Cardiac muscle cell (in vitro differentiated cells and primary cell): Measurements from ENCODE around the gene SYNE3. TPM values are rescaled to one million over a fixed set of nuclear protein-coding genes. Genes with fewer than 3 reads are reported as not detected.

ENCODE experiments used
- DNase-seq, 2 donors: peaks; one replicate each; pipeline versions ENCODE4 v3.0.0 to v3.0.0-alpha.2; 2010 to 2017; ENCODE audit warnings: low read depth in 1 of 2, low spot score in 1 of 2
- H3K27ac ChIP-seq: fragments of 200-600 bp; sonication (generic); 2 replicates; pipeline ENCODE4 v1.5.1; 2016
- H3K27me3 ChIP-seq: fragments of 200-600 bp; sonication (generic); 2 replicates; pipeline ENCODE4 v1.6.0; 2016; ENCODE audit warnings: control low read depth
- H3K36me3 ChIP-seq: fragments of 200-600 bp; sonication (generic); 2 replicates; pipeline ENCODE4 v1.5.1; 2016; ENCODE audit warnings: control low read depth
- H3K4me1 ChIP-seq: fragments of 200-600 bp; sonication (generic); 2 replicates; pipeline ENCODE4 v1.8.1; 2017; ENCODE audit warnings: low read depth, mild to moderate bottlenecking, mixed run types
- H3K4me3 ChIP-seq: fragments of 200-600 bp; sonication (generic); 2 replicates; pipeline ENCODE4 v1.5.1; 2016; ENCODE audit warnings: mild to moderate bottlenecking
- H3K9me3 ChIP-seq: fragments of 200-600 bp; sonication (generic); 2 replicates; pipeline ENCODE4 v1.5.1; 2017; ENCODE audit warnings: low read depth, mild to moderate bottlenecking, control low read depth
- CTCF ChIP-seq: IDR thresholded peaks from 2 replicates; pipeline ENCODE4 v1.5.1; 2012; ENCODE audit warnings: low read depth, mild to moderate bottlenecking, low read length
- polyA plus RNA-seq: library from polyadenylated mRNA; unstranded; fragments of >200 nt; fragmentation: Nextera tagmentation; extraction: Ambion mirVana; gene quantifications from 2 replicates; pipeline ENCODE4 v1.2.1, GENCODE V29; 2016
- total RNA-seq: library from RNA; depleted of rRNA; stranded (reverse); fragments of >200 nt; gene quantifications from 2 replicates; pipeline ENCODE4 v1.2.3, GENCODE V29; 2016

The SYNE3 gene
- total and polyA plus RNA-seq, 2 experiments from 2014 or later = 0.09 to 2.0 TPM

- H3K27me3 ChIP-seq = no peaks in the 10 kb centered on the region
- H3K4me1 ChIP-seq = peaks cover 21% of the 10 kb centered on the region
- H3K36me3 ChIP-seq = no peaks in the 10 kb centered on the region
- H3K4me3 ChIP-seq = peak within 1 kb of the TSS; percentile 50
- peak within 1 kb of the TSS; percentile 79 for H3K27ac ChIP-seq
- peak; percentile 99 to 100 for DNase-seq
- no peak for TF ChIP-seq CTCF
- no peaks in the 10 kb centered on the region for H3K9me3 ChIP-seq
Observed at GRCh38 chr14:95534299-95535225, 18.1 kb upstream of the SYNE3 start, which contains the start of gene GLRX5. TSS of gene GLRX5 (plus strand) at chr14:95535050. CDS start at chr14:95535090, 40 bp downstream.

- Histone ChIP-seq H3K4me1 (peaks cover 21% of the 10 kb centered on the region), H3K27ac (peak overlapping the region; percentile 12), H3K36me3 (no peaks in the 10 kb centered on the region), H3K4me3 (peak overlapping the region; percentile 50), H3K9me3 (no peaks in the 10 kb centered on the region), H3K27me3 (no peaks in the 10 kb centered on the region)
- no peak for TF ChIP-seq CTCF
- peak in 1 of 2 donors; percentile 23 for DNase-seq
Observed at GRCh38 chr14:95533822-95534221, 17.4 kb upstream of the SYNE3 start.

- no peaks in the 10 kb centered on the region for H3K27me3 ChIP-seq
- peak overlapping the region; percentile 12 for H3K27ac ChIP-seq
- no peaks in the 10 kb centered on the region for H3K9me3 ChIP-seq
- TF ChIP-seq CTCF = no peak
- DNase-seq = peak in 1 of 2 donors; percentile 64
- H3K36me3 ChIP-seq = no peaks in the 10 kb centered on the region
- H3K4me3 ChIP-seq = peak overlapping the region; percentile 50
- H3K4me1 ChIP-seq = peaks cover 21% of the 10 kb centered on the region
Observed at GRCh38 chr14:95533391-95533821, 17.0 kb upstream of the SYNE3 start.

GRCh38 chr14:95531969-95532368 lies 15.5 kb upstream of the SYNE3 start:
- no peak overlapping the region for H3K27ac ChIP-seq
- peaks cover 21% of the 10 kb centered on the region for H3K4me1 ChIP-seq
- H3K27me3 ChIP-seq = no peaks in the 10 kb centered on the region
- no peaks in the 10 kb centered on the region for H3K36me3 ChIP-seq
- no peak for DNase-seq
- TF ChIP-seq CTCF = no peak
- H3K4me3 ChIP-seq = no peak overlapping the region
- no peaks in the 10 kb centered on the region for H3K9me3 ChIP-seq

- Histone ChIP-seq H3K4me3 (no peak overlapping the region), H3K9me3 (no peaks in the 10 kb centered on the region), H3K36me3 (no peaks in the 10 kb centered on the region), H3K27ac (no peak overlapping the region), H3K27me3 (no peaks in the 10 kb centered on the region), H3K4me1 (peaks cover 19% of the 10 kb centered on the region)
- no peak for TF ChIP-seq CTCF
- DNase-seq = peak in 1 of 2 donors; percentile 62
Observed at GRCh38 chr14:95531473-95531872, 15.0 kb upstream of the SYNE3 start.
